Measurements from ENCODE around the gene HDLBP. TPM values are rescaled to one million over a fixed set of nuclear protein-coding genes. Genes with fewer than 3 reads are reported as not detected.

Gene HDLBP
- total RNA-seq, 1 donor: 1,418 TPM

GRCh38 chr2:241288324-241288888 is 27.1 kb downstream of the HDLBP start:
- H3K27me3 ChIP-seq (ENCODE audit: insufficient read depth, low read length): no peaks in the 10 kb centered on the region
- H3K4me2 ChIP-seq (ENCODE audit: insufficient read depth, low read length): no peak overlapping the region
- H3K36me3 ChIP-seq (ENCODE audit: insufficient read depth, low read length): peaks cover 10% of the 10 kb centered on the region
- H3K27ac ChIP-seq (ENCODE audit: low read depth, low read length): peak overlapping the region; percentile 17
- DNase-seq (ENCODE audit: insufficient read length, low spot score, missing footprints): no peak
- H3K9me3 ChIP-seq (ENCODE audit: low read depth, low read length): no peaks in the 10 kb centered on the region
- no peak for TF ChIP-seq CTCF (IDR thresholded peaks at IDR 0.05; ENCODE audit: extremely low read depth, low read depth, low read length)
- peaks cover 6% of the 10 kb centered on the region for H3K4me1 ChIP-seq (ENCODE audit: insufficient read depth, low read length)
- H4K20me1 ChIP-seq (ENCODE audit: insufficient read depth, low read length): peaks cover 67% of the 10 kb centered on the region
- H2AFZ ChIP-seq (ENCODE audit: low read length): no peak overlapping the region
- no peak overlapping the region for H3K4me3 ChIP-seq (ENCODE audit: insufficient read depth, low read length)
- H3K79me2 ChIP-seq (ENCODE audit: insufficient read depth, low read length): peaks cover 99% of the 10 kb centered on the region

DNA sequence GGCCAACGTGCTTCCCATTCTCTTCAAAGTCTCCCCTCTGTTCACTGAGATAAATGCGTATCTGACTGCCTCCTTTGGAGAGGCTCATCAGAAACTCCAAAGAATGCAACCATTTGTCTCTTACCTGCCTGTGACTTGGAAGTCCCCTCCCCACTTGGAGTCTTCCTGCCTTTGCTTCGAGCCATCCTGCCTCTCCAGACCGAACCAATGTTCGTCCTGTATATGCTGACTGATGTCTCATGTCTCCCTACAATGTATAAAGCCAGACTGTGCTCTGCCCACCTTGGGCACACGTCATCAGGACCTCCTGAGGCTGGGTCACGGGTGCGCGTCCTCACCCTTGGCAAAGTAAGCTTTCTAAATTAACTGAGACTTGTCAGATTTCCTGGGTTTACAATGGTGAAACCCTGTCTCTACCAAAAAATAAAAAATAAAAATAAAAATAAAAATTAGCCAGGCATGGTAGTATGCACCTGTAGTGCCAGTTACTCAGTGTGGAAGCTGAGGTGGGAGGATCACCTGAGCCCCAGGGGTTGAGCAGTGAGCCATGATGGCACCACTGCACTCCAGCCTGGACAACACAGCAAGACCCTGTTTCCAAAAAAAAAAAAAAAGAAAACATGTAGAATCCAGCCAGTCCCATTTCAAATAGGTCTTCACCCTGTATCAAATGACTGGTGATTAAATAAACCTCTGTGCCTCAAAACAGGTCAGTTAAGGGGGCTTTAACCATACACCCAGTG is 29.0 kb downstream of the HDLBP start:
- DNase-seq (ENCODE audit: insufficient read length, low spot score, missing footprints): no peak
- Histone ChIP-seq H3K4me2 (ENCODE audit: insufficient read depth, low read length) (no peak overlapping the region), H2AFZ (ENCODE audit: low read length) (no peak overlapping the region), H3K79me2 (ENCODE audit: insufficient read depth, low read length) (peaks cover 99% of the 10 kb centered on the region), H3K9me3 (ENCODE audit: low read depth, low read length) (no peaks in the 10 kb centered on the region), H3K27me3 (ENCODE audit: insufficient read depth, low read length) (no peaks in the 10 kb centered on the region), H3K4me1 (ENCODE audit: insufficient read depth, low read length) (no peaks in the 10 kb centered on the region), H4K20me1 (ENCODE audit: insufficient read depth, low read length) (peaks cover 54% of the 10 kb centered on the region), H3K4me3 (ENCODE audit: insufficient read depth, low read length) (no peak overlapping the region), H3K27ac (ENCODE audit: low read depth, low read length) (no peak overlapping the region), H3K36me3 (ENCODE audit: insufficient read depth, low read length) (peaks cover 7% of the 10 kb centered on the region)
- no peak for TF ChIP-seq CTCF (IDR thresholded peaks at IDR 0.05; ENCODE audit: extremely low read depth, low read depth, low read length)

- Histone ChIP-seq H4K20me1 (ENCODE audit: insufficient read depth, low read length) (peaks cover 45% of the 10 kb centered on the region), H3K36me3 (ENCODE audit: insufficient read depth, low read length) (peaks cover 7% of the 10 kb centered on the region), H3K27me3 (ENCODE audit: insufficient read depth, low read length) (no peaks in the 10 kb centered on the region), H3K4me1 (ENCODE audit: insufficient read depth, low read length) (no peaks in the 10 kb centered on the region), H3K4me2 (ENCODE audit: insufficient read depth, low read length) (no peak overlapping the region), H3K79me2 (ENCODE audit: insufficient read depth, low read length) (peaks cover 99% of the 10 kb centered on the region), H3K9me3 (ENCODE audit: low read depth, low read length) (no peaks in the 10 kb centered on the region), H2AFZ (ENCODE audit: low read length) (no peak overlapping the region), H3K4me3 (ENCODE audit: insufficient read depth, low read length) (no peak overlapping the region), H3K27ac (ENCODE audit: low read depth, low read length) (no peak overlapping the region)
- DNase-seq (ENCODE audit: insufficient read length, low spot score, missing footprints): no peak
- no peak for TF ChIP-seq CTCF (IDR thresholded peaks at IDR 0.05; ENCODE audit: extremely low read depth, low read depth, low read length)
Observed at GRCh38 chr2:241285596-241285995, 29.9 kb downstream of the HDLBP start.

GRCh38 chr2:241282555-241282954 is 32.9 kb downstream of the HDLBP start:
- no peak overlapping the region for H2AFZ ChIP-seq (ENCODE audit: low read length)
- peaks cover 8% of the 10 kb centered on the region for H3K4me1 ChIP-seq (ENCODE audit: insufficient read depth, low read length)
- no peak overlapping the region for H3K4me2 ChIP-seq (ENCODE audit: insufficient read depth, low read length)
- H3K79me2 ChIP-seq (ENCODE audit: insufficient read depth, low read length): peaks cover 99% of the 10 kb centered on the region
- DNase-seq (ENCODE audit: insufficient read length, low spot score, missing footprints): no peak
- H3K4me3 ChIP-seq (ENCODE audit: insufficient read depth, low read length): no peak overlapping the region
- no peaks in the 10 kb centered on the region for H3K27me3 ChIP-seq (ENCODE audit: insufficient read depth, low read length)
- no peak overlapping the region for H3K27ac ChIP-seq (ENCODE audit: low read depth, low read length)
- peaks cover 7% of the 10 kb centered on the region for H3K36me3 ChIP-seq (ENCODE audit: insufficient read depth, low read length)
- H3K9me3 ChIP-seq (ENCODE audit: low read depth, low read length): no peaks in the 10 kb centered on the region
- H4K20me1 ChIP-seq (ENCODE audit: insufficient read depth, low read length): peaks cover 43% of the 10 kb centered on the region
- no peak for TF ChIP-seq CTCF (IDR thresholded peaks at IDR 0.05; ENCODE audit: extremely low read depth, low read depth, low read length)

All from osteoblast (primary cell).